ENCODE data around the gene LASP1NB.

The LASP1NB gene

DNA sequence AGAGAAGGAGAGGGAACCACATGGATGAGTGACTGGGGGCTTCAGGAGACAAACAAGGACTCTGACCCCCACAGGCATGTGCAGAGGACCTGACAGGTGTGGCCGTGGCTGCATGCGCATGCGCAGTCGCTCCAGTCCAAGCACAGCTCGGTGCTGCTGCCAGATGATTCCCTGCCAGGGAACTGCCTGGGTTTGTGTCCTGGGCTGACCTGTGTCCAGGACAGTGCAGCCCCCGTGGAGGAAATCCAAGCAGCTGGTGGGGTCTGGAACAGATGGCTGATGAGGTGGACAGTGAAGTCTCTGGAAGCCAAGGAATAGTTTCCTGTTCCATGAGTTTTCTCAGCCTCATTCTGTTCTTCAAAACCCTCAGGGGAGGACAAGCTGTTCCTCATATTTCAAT is 28.2 kb upstream of the LASP1NB start (continued):
- TF ChIP-seq, protein P1, sequence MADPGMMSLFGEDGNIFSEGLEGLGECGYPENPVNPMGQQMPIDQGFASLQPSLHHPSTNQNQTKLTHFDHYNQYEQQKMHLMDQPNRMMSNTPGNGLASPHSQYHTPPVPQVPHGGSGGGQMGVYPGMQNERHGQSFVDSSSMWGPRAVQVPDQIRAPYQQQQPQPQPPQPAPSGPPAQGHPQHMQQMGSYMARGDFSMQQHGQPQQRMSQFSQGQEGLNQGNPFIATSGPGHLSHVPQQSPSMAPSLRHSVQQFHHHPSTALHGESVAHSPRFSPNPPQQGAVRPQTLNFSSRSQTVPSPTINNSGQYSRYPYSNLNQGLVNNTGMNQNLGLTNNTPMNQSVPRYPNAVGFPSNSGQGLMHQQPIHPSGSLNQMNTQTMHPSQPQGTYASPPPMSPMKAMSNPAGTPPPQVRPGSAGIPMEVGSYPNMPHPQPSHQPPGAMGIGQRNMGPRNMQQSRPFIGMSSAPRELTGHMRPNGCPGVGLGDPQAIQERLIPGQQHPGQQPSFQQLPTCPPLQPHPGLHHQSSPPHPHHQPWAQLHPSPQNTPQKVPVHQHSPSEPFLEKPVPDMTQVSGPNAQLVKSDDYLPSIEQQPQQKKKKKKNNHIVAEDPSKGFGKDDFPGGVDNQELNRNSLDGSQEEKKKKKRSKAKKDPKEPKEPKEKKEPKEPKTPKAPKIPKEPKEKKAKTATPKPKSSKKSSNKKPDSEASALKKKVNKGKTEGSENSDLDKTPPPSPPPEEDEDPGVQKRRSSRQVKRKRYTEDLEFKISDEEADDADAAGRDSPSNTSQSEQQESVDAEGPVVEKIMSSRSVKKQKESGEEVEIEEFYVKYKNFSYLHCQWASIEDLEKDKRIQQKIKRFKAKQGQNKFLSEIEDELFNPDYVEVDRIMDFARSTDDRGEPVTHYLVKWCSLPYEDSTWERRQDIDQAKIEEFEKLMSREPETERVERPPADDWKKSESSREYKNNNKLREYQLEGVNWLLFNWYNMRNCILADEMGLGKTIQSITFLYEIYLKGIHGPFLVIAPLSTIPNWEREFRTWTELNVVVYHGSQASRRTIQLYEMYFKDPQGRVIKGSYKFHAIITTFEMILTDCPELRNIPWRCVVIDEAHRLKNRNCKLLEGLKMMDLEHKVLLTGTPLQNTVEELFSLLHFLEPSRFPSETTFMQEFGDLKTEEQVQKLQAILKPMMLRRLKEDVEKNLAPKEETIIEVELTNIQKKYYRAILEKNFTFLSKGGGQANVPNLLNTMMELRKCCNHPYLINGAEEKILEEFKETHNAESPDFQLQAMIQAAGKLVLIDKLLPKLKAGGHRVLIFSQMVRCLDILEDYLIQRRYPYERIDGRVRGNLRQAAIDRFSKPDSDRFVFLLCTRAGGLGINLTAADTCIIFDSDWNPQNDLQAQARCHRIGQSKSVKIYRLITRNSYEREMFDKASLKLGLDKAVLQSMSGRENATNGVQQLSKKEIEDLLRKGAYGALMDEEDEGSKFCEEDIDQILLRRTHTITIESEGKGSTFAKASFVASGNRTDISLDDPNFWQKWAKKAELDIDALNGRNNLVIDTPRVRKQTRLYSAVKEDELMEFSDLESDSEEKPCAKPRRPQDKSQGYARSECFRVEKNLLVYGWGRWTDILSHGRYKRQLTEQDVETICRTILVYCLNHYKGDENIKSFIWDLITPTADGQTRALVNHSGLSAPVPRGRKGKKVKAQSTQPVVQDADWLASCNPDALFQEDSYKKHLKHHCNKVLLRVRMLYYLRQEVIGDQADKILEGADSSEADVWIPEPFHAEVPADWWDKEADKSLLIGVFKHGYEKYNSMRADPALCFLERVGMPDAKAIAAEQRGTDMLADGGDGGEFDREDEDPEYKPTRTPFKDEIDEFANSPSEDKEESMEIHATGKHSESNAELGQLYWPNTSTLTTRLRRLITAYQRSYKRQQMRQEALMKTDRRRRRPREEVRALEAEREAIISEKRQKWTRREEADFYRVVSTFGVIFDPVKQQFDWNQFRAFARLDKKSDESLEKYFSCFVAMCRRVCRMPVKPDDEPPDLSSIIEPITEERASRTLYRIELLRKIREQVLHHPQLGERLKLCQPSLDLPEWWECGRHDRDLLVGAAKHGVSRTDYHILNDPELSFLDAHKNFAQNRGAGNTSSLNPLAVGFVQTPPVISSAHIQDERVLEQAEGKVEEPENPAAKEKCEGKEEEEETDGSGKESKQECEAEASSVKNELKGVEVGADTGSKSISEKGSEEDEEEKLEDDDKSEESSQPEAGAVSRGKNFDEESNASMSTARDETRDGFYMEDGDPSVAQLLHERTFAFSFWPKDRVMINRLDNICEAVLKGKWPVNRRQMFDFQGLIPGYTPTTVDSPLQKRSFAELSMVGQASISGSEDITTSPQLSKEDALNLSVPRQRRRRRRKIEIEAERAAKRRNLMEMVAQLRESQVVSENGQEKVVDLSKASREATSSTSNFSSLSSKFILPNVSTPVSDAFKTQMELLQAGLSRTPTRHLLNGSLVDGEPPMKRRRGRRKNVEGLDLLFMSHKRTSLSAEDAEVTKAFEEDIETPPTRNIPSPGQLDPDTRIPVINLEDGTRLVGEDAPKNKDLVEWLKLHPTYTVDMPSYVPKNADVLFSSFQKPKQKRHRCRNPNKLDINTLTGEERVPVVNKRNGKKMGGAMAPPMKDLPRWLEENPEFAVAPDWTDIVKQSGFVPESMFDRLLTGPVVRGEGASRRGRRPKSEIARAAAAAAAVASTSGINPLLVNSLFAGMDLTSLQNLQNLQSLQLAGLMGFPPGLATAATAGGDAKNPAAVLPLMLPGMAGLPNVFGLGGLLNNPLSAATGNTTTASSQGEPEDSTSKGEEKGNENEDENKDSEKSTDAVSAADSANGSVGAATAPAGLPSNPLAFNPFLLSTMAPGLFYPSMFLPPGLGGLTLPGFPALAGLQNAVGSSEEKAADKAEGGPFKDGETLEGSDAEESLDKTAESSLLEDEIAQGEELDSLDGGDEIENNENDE (IDR thresholded peaks at IDR 0.05; ENCODE audit: insufficient replicate concordance, low read length), result no peak
- TF ChIP-seq NRF1 (IDR thresholded peaks at IDR 0.05; ENCODE audit: low read depth, low read length), result no peak
- no peak for TF ChIP-seq EGR1 (IDR thresholded peaks at IDR 0.05; ENCODE audit: borderline replicate concordance, low read depth, low read length)
- no peak for TF ChIP-seq SIX5 (IDR thresholded peaks at IDR 0.05; ENCODE audit: low read depth, low read length)
- TF ChIP-seq, protein P2, sequence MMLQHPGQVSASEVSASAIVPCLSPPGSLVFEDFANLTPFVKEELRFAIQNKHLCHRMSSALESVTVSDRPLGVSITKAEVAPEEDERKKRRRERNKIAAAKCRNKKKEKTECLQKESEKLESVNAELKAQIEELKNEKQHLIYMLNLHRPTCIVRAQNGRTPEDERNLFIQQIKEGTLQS (IDR thresholded peaks at IDR 0.05; ENCODE audit: insufficient read depth, low read depth, low read length), result no peak
- TF ChIP-seq YY1 (IDR thresholded peaks at IDR 0.05; ENCODE audit: low read depth, low read length), result no peak
- no peak for TF ChIP-seq CHD2 (IDR thresholded peaks at IDR 0.05; ENCODE audit: low read length)
